Tibial nerve (tissue), 4 donors: ENCODE results near the gene FRY.
"Not testable (repeated sequence)": the region's sequence is repeated elsewhere in the genome, so short reads cannot be mapped to it uniquely, and the experiment has no call there.

Experiments used
- CTCF ChIP-seq, 5 experiments: fragments of 200-600 bp in 3 of 5; fragments of 450-650 bp in 2 of 5; sonication (generic) in 3 of 5; IDR thresholded peaks; one replicate each; pipeline ENCODE4 v1.5.1; 2016 to 2019; ENCODE audit warnings: antibody characterized with exemption in 5 of 5, mild to moderate bottlenecking in 3 of 5, moderate library complexity in 2 of 5
- EP300 ChIP-seq, 2 donors: sonication (generic); formaldehyde crosslinking; IDR thresholded peaks; one replicate each; pipeline ENCODE4 v1.6.1; 2017; ENCODE audit warnings: antibody characterized with exemption in 2 of 2, mild to moderate bottlenecking in 1 of 2

- TF ChIP-seq CTCF, EP300 (IDR thresholded peaks at IDR 0.05): not testable (repeated sequence)
These were observed 47.9 kb upstream of the FRY start for GRCh38 chr13:31983696-31984095.
